ENCODE results near the gene CA5A. TPM values are rescaled to one million over a fixed set of nuclear protein-coding genes. Genes with fewer than 3 reads are reported as not detected.
A peak's percentile ranks its signal among the peaks of the same experiment; 100 is the strongest.

Gene CA5A
- total and polyA plus RNA-seq, 2 of the 13 experiments (the other 11 are each of a cell fraction or from before 2014, with no cell fraction given): 66.8 to 106 TPM

- TF ChIP-seq ZNF234 (CRISPR knock-in tag; conservative IDR thresholded peaks at IDR 0.05): no peak
- TF ChIP-seq KDM6A (CRISPR knock-in tag; IDR thresholded peaks at IDR 0.05; ENCODE audit: low read depth): no peak
- peak; percentile 72; the same call in 1 of the 2 replicates for TF ChIP-seq SAFB2 (CRISPR knock-in tag; IDR thresholded peaks at IDR 0.05; ENCODE audit: borderline replicate concordance, low read depth)
- TF ChIP-seq TEAD3 (CRISPR knock-in tag; optimal IDR thresholded peaks at IDR 0.05; ENCODE audit: borderline replicate concordance): no peak
- TF ChIP-seq, protein P1, sequence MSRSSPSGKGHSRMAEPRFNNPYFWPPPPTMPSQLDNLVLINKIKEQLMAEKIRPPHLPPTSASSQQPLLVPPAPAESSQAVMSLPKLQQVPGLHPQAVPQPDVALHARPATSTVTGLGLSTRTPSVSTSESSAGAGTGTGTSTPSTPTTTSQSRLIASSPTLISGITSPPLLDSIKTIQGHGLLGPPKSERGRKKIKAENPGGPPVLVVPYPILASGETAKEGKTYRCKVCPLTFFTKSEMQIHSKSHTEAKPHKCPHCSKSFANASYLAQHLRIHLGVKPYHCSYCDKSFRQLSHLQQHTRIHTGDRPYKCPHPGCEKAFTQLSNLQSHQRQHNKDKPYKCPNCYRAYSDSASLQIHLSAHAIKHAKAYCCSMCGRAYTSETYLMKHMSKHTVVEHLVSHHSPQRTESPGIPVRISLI (CRISPR knock-in tag; IDR thresholded peaks at IDR 0.05; ENCODE audit: borderline replicate concordance): 0 out of 2 replicates have a peak, but pooled peaks have one; percentile 8
- TF ChIP-seq DMAP1 (CRISPR knock-in tag; IDR thresholded peaks at IDR 0.05): peak; percentile 10; the same call in 1 of the 2 replicates
- TF ChIP-seq MTA1 (CRISPR knock-in tag; IDR thresholded peaks at IDR 0.05; ENCODE audit: borderline replicate concordance): no peak
- TF ChIP-seq PRPF4 (IDR thresholded peaks at IDR 0.05; ENCODE audit: low read depth, low read length, poor library complexity, severe bottlenecking): no peak
- TF ChIP-seq ZNF256 (CRISPR knock-in tag; conservative IDR thresholded peaks at IDR 0.05): no peak
- TF ChIP-seq SALL1 (CRISPR knock-in tag; IDR thresholded peaks at IDR 0.05): no peak
- TF ChIP-seq KLF16 (CRISPR knock-in tag; IDR thresholded peaks at IDR 0.05): no peak
- no peak; the same call in 1 of the 2 replicates for TF ChIP-seq RFX5 (IDR thresholded peaks at IDR 0.05; ENCODE audit: low read depth, low read length)
- TF ChIP-seq TAF15 (IDR thresholded peaks at IDR 0.05; ENCODE audit: low read depth, low read length, poor library complexity, severe bottlenecking): no peak
- no peak for TF ChIP-seq AGO2 (optimal IDR thresholded peaks at IDR 0.05; ENCODE audit: low read depth, low read length)
- no peak for TF ChIP-seq DPF2 (CRISPR knock-in tag; IDR thresholded peaks at IDR 0.05; ENCODE audit: borderline replicate concordance, low read depth)
- no peak for TF ChIP-seq THYN1 (CRISPR knock-in tag; IDR thresholded peaks at IDR 0.05; ENCODE audit: borderline replicate concordance, low read depth)
- TF ChIP-seq ZNF160 (CRISPR knock-in tag; IDR thresholded peaks at IDR 0.05): no peak
- 0 out of 2 replicates have a peak, but pooled peaks have one; percentile 35 for TF ChIP-seq TRAFD1 (CRISPR knock-in tag; IDR thresholded peaks at IDR 0.05; ENCODE audit: borderline replicate concordance)
- TF ChIP-seq ZNF597 (CRISPR knock-in tag; IDR thresholded peaks at IDR 0.05): no peak
- no peak for TF ChIP-seq ZNF780A (CRISPR knock-in tag; IDR thresholded peaks at IDR 0.05)
- TF ChIP-seq, protein P2, sequence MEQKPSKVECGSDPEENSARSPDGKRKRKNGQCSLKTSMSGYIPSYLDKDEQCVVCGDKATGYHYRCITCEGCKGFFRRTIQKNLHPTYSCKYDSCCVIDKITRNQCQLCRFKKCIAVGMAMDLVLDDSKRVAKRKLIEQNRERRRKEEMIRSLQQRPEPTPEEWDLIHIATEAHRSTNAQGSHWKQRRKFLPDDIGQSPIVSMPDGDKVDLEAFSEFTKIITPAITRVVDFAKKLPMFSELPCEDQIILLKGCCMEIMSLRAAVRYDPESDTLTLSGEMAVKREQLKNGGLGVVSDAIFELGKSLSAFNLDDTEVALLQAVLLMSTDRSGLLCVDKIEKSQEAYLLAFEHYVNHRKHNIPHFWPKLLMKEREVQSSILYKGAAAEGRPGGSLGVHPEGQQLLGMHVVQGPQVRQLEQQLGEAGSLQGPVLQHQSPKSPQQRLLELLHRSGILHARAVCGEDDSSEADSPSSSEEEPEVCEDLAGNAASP (CRISPR knock-in tag; IDR thresholded peaks at IDR 0.05; ENCODE audit: borderline replicate concordance): no peak
- no peak for TF ChIP-seq HDAC6 (IDR thresholded peaks at IDR 0.05; ENCODE audit: low read depth, low read length)
- no peak for TF ChIP-seq ISX (CRISPR knock-in tag; conservative IDR thresholded peaks at IDR 0.05)
- no peak for TF ChIP-seq ZNF124 (CRISPR knock-in tag; IDR thresholded peaks at IDR 0.05)
- no peak for TF ChIP-seq ZNF20 (CRISPR knock-in tag; IDR thresholded peaks at IDR 0.05)
- 0 out of 2 replicates have a peak, but pooled peaks have one; percentile 16 for TF ChIP-seq ZNF558 (CRISPR knock-in tag; IDR thresholded peaks at IDR 0.05; ENCODE audit: borderline replicate concordance)
- TF ChIP-seq AHR (CRISPR knock-in tag; IDR thresholded peaks at IDR 0.05): no peak
- TF ChIP-seq SNRNP70 (IDR thresholded peaks at IDR 0.05; ENCODE audit: low read depth, low read length): no peak
Measured at GRCh38 chr16:87948735-87949070, 12.4 kb upstream of the CA5A start (continued).
